Gastroesophageal sphincter (tissue), 4 donors: ENCODE data around the gene CBX8. TPM values are rescaled to one million over a fixed set of nuclear protein-coding genes. Genes with fewer than 3 reads are reported as not detected.
"Not testable (repeated sequence)": the region's sequence is repeated elsewhere in the genome, so short reads cannot be mapped to it uniquely, and the experiment has no call there.

Source experiments
- ATAC-seq: fragments of 150-250 bp; one replicate; pipeline ENCODE4 v1.9.1; 2016; ENCODE audit warnings: mild to moderate bottlenecking, moderate library complexity
- H3K27ac ChIP-seq, 4 donors: fragments of 200-600 bp; sonication (generic) in 3 of 4; 1 replicate in 3 of 4; 2 replicates in 1 of 4; pipeline ENCODE4 v1.5.1; 2016 to 2019
- H3K27me3 ChIP-seq: fragments of 200-600 bp; sonication (generic); one replicate; pipeline ENCODE4 v1.5.1; 2019
- H3K36me3 ChIP-seq, 2 donors: fragments of 200-600 bp; sonication (generic); one replicate each; pipeline ENCODE4 v1.5.1; 2019; ENCODE audit warnings: control low read depth in 1 of 2
- H3K4me1 ChIP-seq, 3 donors: fragments of 200-600 bp; sonication (generic); 1 replicate in 2 of 3; 2 replicates in 1 of 3; pipeline ENCODE4 v1.5.1; 2016 to 2019; ENCODE audit warnings: control low read depth in 2 of 3
- H3K4me3 ChIP-seq, 2 donors: fragments of 200-600 bp; sonication (generic); one replicate each; pipeline ENCODE4 v1.5.1; 2019; ENCODE audit warnings: mild to moderate bottlenecking in 1 of 2, moderate library complexity in 1 of 2
- H3K9me3 ChIP-seq, 3 donors: fragments of 200-600 bp; sonication (generic); one replicate each; pipeline ENCODE4 v1.5.1; 2017 to 2019; ENCODE audit warnings: control low read depth in 2 of 3
- CTCF ChIP-seq, 4 experiments: fragments of 200-600 bp in 2 of 4; fragments of 450-650 bp in 2 of 4; sonication (generic) in 1 of 4; IDR thresholded peaks; one replicate each; pipeline ENCODE4 v1.5.1; 2017 to 2019; ENCODE audit warnings: antibody characterized with exemption in 4 of 4, mild to moderate bottlenecking in 2 of 4, moderate library complexity in 2 of 4
- EP300 ChIP-seq: sonication (generic); formaldehyde crosslinking; IDR thresholded peaks from one replicate; pipeline ENCODE4 v1.6.1; 2017; ENCODE audit warnings: antibody characterized with exemption, mild to moderate bottlenecking
- POLR2A ChIP-seq, 2 donors: fragments of 450-650 bp; IDR thresholded peaks; one replicate each; pipeline ENCODE4 v1.6.1; 2017; ENCODE audit warnings: antibody characterized with exemption in 2 of 2, mild to moderate bottlenecking in 2 of 2, moderate library complexity in 1 of 2
- POLR2AphosphoS5 ChIP-seq: sonication (generic); formaldehyde crosslinking; IDR thresholded peaks from one replicate; pipeline ENCODE4 v1.6.1; 2017; ENCODE audit warnings: antibody characterized with exemption
- WGBS, 2 donors: methylation state at CpG; one replicate each; pipeline ENCODE4 v1.1.5; 2018; ENCODE audit warnings: low coverage in 1 of 2; 5-methylcytosine and 5-hydroxymethylcytosine counted together
- total RNA-seq, 4 donors: library from RNA; depleted of rRNA; stranded (reverse); fragments of >200 nt; gene quantifications; one replicate each; pipeline ENCODE4 v1.1.0, GENCODE V29; 2016

The CBX8 gene
- total RNA-seq, 4 donors from 2014 or later, result 0.40 to 10.6 (median 3.9) TPM

GRCh38 chr17:79777894-79778503 is 18.9 kb downstream of the CBX8 start, which contains the start of gene CBX2:
Gene CBX2, plus strand, starts transcription at chr17:79778148. Its CDS starts 88 bp downstream, at chr17:79778236.
- Histone ChIP-seq H3K9me3 (no peaks in the 10 kb centered on the region), H3K36me3 (no peaks in the 10 kb centered on the region), H3K27me3 (peaks cover 96% of the 10 kb centered on the region), H3K4me3 (peak within 1 kb of the TSS; percentile 50 to 64), H3K4me1 (peaks cover 0 to 23% (median 3%) of the 10 kb centered on the region in 3 donors), H3K27ac (peak within 1 kb of the TSS in 3 of 4 donors; percentile 41 to 77 (median 64))
- WGBS, 2 donors, result no CpG with 5 or more reads among the region's 96 CpGs
- TF ChIP-seq POLR2A (IDR thresholded peaks at IDR 0.05), result peak in 1 of 2 donors; percentile 15
- TF ChIP-seq POLR2AphosphoS5, result no peak
- peak; percentile 94 for ATAC-seq

GRCh38 chr17:79777120-79777893 is 19.6 kb downstream of the CBX8 start:
- H3K4me3 ChIP-seq, result peak overlapping the region; percentile 23 to 64
- peaks cover 0 to 23% (median 3%) of the 10 kb centered on the region in 3 donors for H3K4me1 ChIP-seq
- TF ChIP-seq POLR2A (IDR thresholded peaks at IDR 0.05), result no peak
- TF ChIP-seq EP300, result no peak
- no peak for TF ChIP-seq POLR2AphosphoS5
- peak in 2 of 4 experiments; percentile 24 to 44 for TF ChIP-seq CTCF (IDR thresholded peaks at IDR 0.05)
- peak overlapping the region in 3 of 4 donors; percentile 41 to 77 (median 64) for H3K27ac ChIP-seq
- H3K27me3 ChIP-seq, result peaks cover 96% of the 10 kb centered on the region
- no peaks in the 10 kb centered on the region for H3K36me3 ChIP-seq
- WGBS, 2 donors, result 0 to 7% methylated on average over 11 of the region's 51 CpGs
- H3K9me3 ChIP-seq, result no peaks in the 10 kb centered on the region
- ATAC-seq, result peak; percentile 75

- no peaks in the 10 kb centered on the region for H3K9me3 ChIP-seq
- ATAC-seq, result no peak
- H3K27me3 ChIP-seq, result peaks cover 96% of the 10 kb centered on the region
- H3K4me3 ChIP-seq, result peak overlapping the region in 1 of 2 donors; percentile 64
- peaks cover 0 to 23% (median 3%) of the 10 kb centered on the region in 3 donors for H3K4me1 ChIP-seq
- no peaks in the 10 kb centered on the region for H3K36me3 ChIP-seq
- 57 to 59% methylated on average over 8 to 11 of the region's 11 CpGs for WGBS, 2 donors
- TF ChIP-seq EP300 (no peak), CTCF (IDR thresholded peaks at IDR 0.05) (no peak), POLR2AphosphoS5 (peak; percentile 22)
- peak overlapping the region in 1 of 4 donors; percentile 64 for H3K27ac ChIP-seq
Measured at GRCh38 chr17:79776376-79777119, 20.3 kb downstream of the CBX8 start.

- WGBS, 2 donors, result 76 to 77% methylated on average over 5 to 6 of the region's 6 CpGs
- Histone ChIP-seq H3K9me3 (no peaks in the 10 kb centered on the region), H3K27ac (no peak overlapping the region), H3K36me3 (no peaks in the 10 kb centered on the region), H3K4me1 (peaks cover 0 to 23% (median 3%) of the 10 kb centered on the region in 3 donors), H3K27me3 (peaks cover 94% of the 10 kb centered on the region), H3K4me3 (no peak overlapping the region)
- TF ChIP-seq CTCF (IDR thresholded peaks at IDR 0.05), result no peak
- no peak for TF ChIP-seq POLR2A (IDR thresholded peaks at IDR 0.05)
- no peak for TF ChIP-seq EP300
- TF ChIP-seq POLR2AphosphoS5, result no peak
- ATAC-seq, result no peak
Measured at GRCh38 chr17:79775632-79776031, 21.2 kb downstream of the CBX8 start.

GRCh38 chr17:79774561-79774975 is 22.3 kb downstream of the CBX8 start:
- Histone ChIP-seq H3K4me1 (peaks cover 0 to 23% (median 3%) of the 10 kb centered on the region in 3 donors), H3K9me3 (no peaks in the 10 kb centered on the region), H3K27ac (no peak overlapping the region), H3K4me3 (no peak overlapping the region), H3K27me3 (peaks cover 92% of the 10 kb centered on the region), H3K36me3 (no peaks in the 10 kb centered on the region)
- ATAC-seq, result no peak
- TF ChIP-seq POLR2AphosphoS5 (no peak), POLR2A (IDR thresholded peaks at IDR 0.05) (no peak), CTCF (IDR thresholded peaks at IDR 0.05) (no peak), EP300 (no peak)
- WGBS, 2 donors, result 81 to 100% methylated on average over 2 to 3 of the region's 8 CpGs

GRCh38 chr17:79772726-79773125 is 24.2 kb downstream of the CBX8 start:
- not testable (repeated sequence) for H3K36me3 ChIP-seq, H3K4me3 ChIP-seq, ATAC-seq, H3K9me3 ChIP-seq, H3K27ac ChIP-seq
- H3K4me1 ChIP-seq, result peaks cover 0 to 11% (median 0%) of the 10 kb centered on the region in 3 donors
- WGBS, 2 donors, result 87% methylated on average over 4 of the region's 9 CpGs; no CpG with 5 or more reads in 1 of the 2 donors
- peaks cover 85% of the 10 kb centered on the region for H3K27me3 ChIP-seq
